ENCODE results near the gene CDS2. TPM values are rescaled to one million over a fixed set of nuclear protein-coding genes. Genes with fewer than 3 reads are reported as not detected.

The CDS2 gene
- total and polyA plus RNA-seq, 2 experiments from 2014 or later: 16.8 to 40.8 TPM

- TF ChIP-seq ZNF462 (CRISPR knock-in tag; IDR thresholded peaks at IDR 0.05): no peak
- TF ChIP-seq POLR2AphosphoS5 (IDR thresholded peaks at IDR 0.05; ENCODE audit: low read depth): no peak
- TF ChIP-seq, protein P1, sequence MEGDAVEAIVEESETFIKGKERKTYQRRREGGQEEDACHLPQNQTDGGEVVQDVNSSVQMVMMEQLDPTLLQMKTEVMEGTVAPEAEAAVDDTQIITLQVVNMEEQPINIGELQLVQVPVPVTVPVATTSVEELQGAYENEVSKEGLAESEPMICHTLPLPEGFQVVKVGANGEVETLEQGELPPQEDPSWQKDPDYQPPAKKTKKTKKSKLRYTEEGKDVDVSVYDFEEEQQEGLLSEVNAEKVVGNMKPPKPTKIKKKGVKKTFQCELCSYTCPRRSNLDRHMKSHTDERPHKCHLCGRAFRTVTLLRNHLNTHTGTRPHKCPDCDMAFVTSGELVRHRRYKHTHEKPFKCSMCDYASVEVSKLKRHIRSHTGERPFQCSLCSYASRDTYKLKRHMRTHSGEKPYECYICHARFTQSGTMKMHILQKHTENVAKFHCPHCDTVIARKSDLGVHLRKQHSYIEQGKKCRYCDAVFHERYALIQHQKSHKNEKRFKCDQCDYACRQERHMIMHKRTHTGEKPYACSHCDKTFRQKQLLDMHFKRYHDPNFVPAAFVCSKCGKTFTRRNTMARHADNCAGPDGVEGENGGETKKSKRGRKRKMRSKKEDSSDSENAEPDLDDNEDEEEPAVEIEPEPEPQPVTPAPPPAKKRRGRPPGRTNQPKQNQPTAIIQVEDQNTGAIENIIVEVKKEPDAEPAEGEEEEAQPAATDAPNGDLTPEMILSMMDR (conservative IDR thresholded peaks at IDR 0.05; ENCODE audit: low read depth in 2 of 2): no peak
- no peak for TF ChIP-seq EZH2 (IDR thresholded peaks at IDR 0.05; ENCODE audit: low read depth, unreplicated experiment)
- no peak for TF ChIP-seq STAT1 (IDR thresholded peaks at IDR 0.05; ENCODE audit: unreplicated experiment)
- no peak for TF ChIP-seq JUNB (IDR thresholded peaks at IDR 0.05; ENCODE audit: unreplicated experiment)
- TF ChIP-seq ZNF331 (CRISPR knock-in tag; IDR thresholded peaks at IDR 0.05; ENCODE audit: low read depth): no peak
- no peak for TF ChIP-seq NANOG (IDR thresholded peaks at IDR 0.05; ENCODE audit: borderline replicate concordance)
Measured at GRCh38 chr20:5116875-5117274, 9.9 kb upstream of the CDS2 start (continued).
